Pancreas (tissue), 10 donors: ENCODE measurements around the gene OPRL1. TPM values are rescaled to one million over a fixed set of nuclear protein-coding genes. Genes with fewer than 3 reads are reported as not detected.

Experiments
- ATAC-seq, 4 donors: fragments of 200-7000 bp; cut with Tn5 transposase; one replicate each; pipeline versions ENCODE4 v1.8.0 to v1.9.1; 2020; ENCODE audit warnings: mild to moderate bottlenecking in 4 of 4, moderate library complexity in 4 of 4
- DNase-seq, 6 donors: peaks; one replicate each; pipeline ENCODE4 v3.0.0-alpha.2; 2020
- FAIRE-seq: peaks from 2 replicates; lab custom pipeline; 2012; peaks lifted over from hg19 to GRCh38; lab: Jason Lieb, UNC
- H3K27ac ChIP-seq, 4 donors: fragments of 200-600 bp; sonication (generic); 1 replicate in 3 of 4; 2 replicates in 1 of 4; pipeline versions ENCODE4 v1.5.0 to v1.8.0; 2020
- H3K27me3 ChIP-seq, 4 donors: fragments of 200-600 bp; one replicate each; pipeline ENCODE4 v1.8.0; 2021
- H3K36me3 ChIP-seq, 3 donors: fragments of 200-600 bp; sonication (generic) in 1 of 3; one replicate each; pipeline versions ENCODE4 v1.5.0 to v1.8.0; 2020 to 2021
- H3K4me1 ChIP-seq, 3 donors: fragments of 200-600 bp; one replicate each; pipeline ENCODE4 v1.8.0; 2021
- H3K4me3 ChIP-seq, 4 donors: fragments of 200-600 bp; sonication (generic) in 2 of 4; one replicate each; pipeline versions ENCODE4 v1.5.0 to v1.8.0; 2020 to 2021
- H3K9me3 ChIP-seq, 4 donors: fragments of 200-600 bp; one replicate each; pipeline ENCODE4 v1.8.0; 2021
- CTCF ChIP-seq, 4 donors: fragments of 200-600 bp; sonication (generic) in 3 of 4; IDR thresholded peaks; one replicate each; pipeline versions ENCODE4 v1.5.0 to v1.8.0; 2021; ENCODE audit warnings: antibody characterized with exemption in 4 of 4
- whole genome bisulfite sequencing, 2 donors: extraction: QIAGEN DNeasy Blood & Tissue Kit; methylation state at CpG; one replicate each; pipeline ENCODE4 v1.1.7; 2013; 5-methylcytosine and 5-hydroxymethylcytosine counted together
- intact Hi-C, 3 donors: fragments of 100-400 bp; cut with DNase I; formaldehyde crosslinking; loops; one replicate each; pipeline versions ENCODE4 v1.11.1 to v1.14.2; 2022
- polyA plus RNA-seq, 2 donors: library from polyadenylated mRNA; stranded (reverse); fragments of 200-250 nt; gene quantifications; one replicate each; pipeline ENCODE4 v1.2.3, GENCODE V29; 2013
- total RNA-seq, 6 donors: library from RNA; stranded (reverse); fragmentation: NEBNext Ultra II Directional in 4 of 6; extraction: Animal tissue kit (Norgen Biotek cat#: 25700) in 4 of 6; gene quantifications; one replicate each; pipeline versions ENCODE4 v1.2.1 to v1.2.4, GENCODE V29; 2021 to 2023
- donor health status: healthy with polysubstance abuse.
- donor health status: DM: no; HTN: no; CAD: no; lungs with moderate emphysema.
- donor health status: DM: no; HTN: no; CAD: no.
- donor health status: control.
- donor health status: control.
- donor health status: Bipolar disorder and iron deficiency.
- donor health status: DM: yes; HTN: yes; CAD: no.
- donor health status: DM: no; HTN: no; CAD: no.
- donor health status: DM: no; HTN: no; CAD: no.
- donor health status: DM: yes; HTN: yes; CAD: no.

Gene OPRL1
- total and polyA plus RNA-seq, 8 donors = 0.25 to 2.2 (median 0.91) TPM

- FAIRE-seq = no peak
- no peaks in the 10 kb centered on the region for H3K4me1 ChIP-seq
- DNase-seq = no peak
- H3K4me3 ChIP-seq = no peak overlapping the region
- H3K27me3 ChIP-seq = no peaks in the 10 kb centered on the region
- no peaks in the 10 kb centered on the region for H3K9me3 ChIP-seq
- no peak for ATAC-seq
- no peak overlapping the region for H3K27ac ChIP-seq
- WGBS, 2 donors = 77 to 81% methylated on average over 11 of the region's 11 CpGs
- peaks cover 10 to 37% (median 18%) of the 10 kb centered on the region in 3 donors for H3K36me3 ChIP-seq
- intact Hi-C loops = loop anchor here in 1 of 3 donors (10.0 kb wide), 1 partner anchor 91 kb away; no protein-coding TSS in a partner anchor
- TF ChIP-seq CTCF (IDR thresholded peaks at IDR 0.05) = no peak
Measured at GRCh38 chr20:64033981-64034493, 45.8 kb upstream of the OPRL1 start.

GRCh38 chr20:64035066-64035932, 44.6 kb upstream of the OPRL1 start:
- Histone ChIP-seq H3K36me3 (peaks cover 5 to 25% (median 9%) of the 10 kb centered on the region in 3 donors), H3K4me1 (peaks cover 0 to 5% (median 0%) of the 10 kb centered on the region in 3 donors), H3K27me3 (no peaks in the 10 kb centered on the region), H3K4me3 (no peak overlapping the region), H3K27ac (no peak overlapping the region), H3K9me3 (no peaks in the 10 kb centered on the region)
- TF ChIP-seq CTCF (IDR thresholded peaks at IDR 0.05) = no peak
- WGBS, 2 donors = 77 to 84% methylated on average over 13 to 17 of the region's 17 CpGs
- no peak for ATAC-seq
- intact Hi-C loops = loop anchor here in 1 of 3 donors (10.0 kb wide), 1 partner anchor 90 kb away; no protein-coding TSS in a partner anchor
- no peak for FAIRE-seq
- peak in 1 of 6 donors; percentile 7 for DNase-seq

GRCh38 chr20:64035933-64036345, 43.9 kb upstream of the OPRL1 start, which contains the start of gene C20orf204:
Gene C20orf204, plus strand, starts transcription at chr20:64036182. Its CDS starts 142 bp downstream, at chr20:64036324.
- peaks cover 0 to 18% (median 3%) of the 10 kb centered on the region in 3 donors for H3K36me3 ChIP-seq
- WGBS, 2 donors = 56 to 65% methylated on average over 10 of the region's 10 CpGs
- H3K9me3 ChIP-seq = no peaks in the 10 kb centered on the region
- no peak within 1 kb of the TSS for H3K27ac ChIP-seq
- TF ChIP-seq CTCF (IDR thresholded peaks at IDR 0.05) = no peak
- DNase-seq (no peak), FAIRE-seq (no peak), ATAC-seq (no peak)
- no peaks in the 10 kb centered on the region for H3K27me3 ChIP-seq
- peaks cover 0 to 5% (median 0%) of the 10 kb centered on the region in 3 donors for H3K4me1 ChIP-seq
- intact Hi-C loops = loop anchor here in 1 of 3 donors (10.0 kb wide), 1 partner anchor 89 kb away; no protein-coding TSS in a partner anchor
- no peak within 1 kb of the TSS for H3K4me3 ChIP-seq

- intact Hi-C loops = loop anchor here in 1 of 3 donors (10.0 kb wide), 1 partner anchor 88 kb away; no protein-coding TSS in a partner anchor
- WGBS, 2 donors = 53 to 61% methylated on average over 17 of the region's 17 CpGs
- DNase-seq (peak in 2 of 6 donors; percentile 29 to 70), FAIRE-seq (no peak), ATAC-seq (no peak)
- no peak overlapping the region for H3K4me3 ChIP-seq
- H3K9me3 ChIP-seq = no peaks in the 10 kb centered on the region
- no peaks in the 10 kb centered on the region for H3K27me3 ChIP-seq
- peaks cover 0 to 5% (median 0%) of the 10 kb centered on the region in 3 donors for H3K4me1 ChIP-seq
- H3K27ac ChIP-seq = no peak overlapping the region
- peaks cover 0 to 15% (median 0%) of the 10 kb centered on the region in 3 donors for H3K36me3 ChIP-seq
- TF ChIP-seq CTCF (IDR thresholded peaks at IDR 0.05) = no peak
Measured at GRCh38 chr20:64036346-64037198, 43.3 kb upstream of the OPRL1 start.
